ENCODE measurements around the gene EPC1. TPM values are rescaled to one million over a fixed set of nuclear protein-coding genes. Genes with fewer than 3 reads are reported as not detected.
A peak's percentile ranks its signal among the peaks of the same experiment; 100 is the strongest.

Gene EPC1
- total and polyA plus RNA-seq, 10 of the 15 experiments (the other 5 are each of a cell fraction or from before 2014, with no cell fraction given), result 6.8 to 59.2 (median 19.4) TPM

GRCh38 chr10:32367793-32368453 is 21.0 kb upstream of the EPC1 start (continued):
- no peak for TF ChIP-seq EP300 (IDR thresholded peaks at IDR 0.05; ENCODE audit: borderline replicate concordance in 1 of 2, control insufficient read depth in 1 of 2, low read depth in 2 of 2, low read length in 2 of 2)
- TF ChIP-seq JUND (IDR thresholded peaks at IDR 0.05; ENCODE audit: low read depth, low read length), result no peak
- no peak for TF ChIP-seq MLLT1 (IDR thresholded peaks at IDR 0.05)
- TF ChIP-seq ESRRA (IDR thresholded peaks at IDR 0.05; ENCODE audit: low read length), result no peak
- no peak for TF ChIP-seq CHD4 (IDR thresholded peaks at IDR 0.05)
- peak; percentile 75 for TF ChIP-seq RAD21 (IDR thresholded peaks at IDR 0.05; ENCODE audit: insufficient read depth, low read depth, low read length)
- no peak for TF ChIP-seq RBBP5 (conservative IDR thresholded peaks at IDR 0.05)
- 0 out of 4 replicates have a peak, but pooled peaks have one; percentile 11 to 15 for TF ChIP-seq IKZF2 (IDR thresholded peaks at IDR 0.05)
- no peak for TF ChIP-seq PML (IDR thresholded peaks at IDR 0.05; ENCODE audit: low read length)
- no peak for TF ChIP-seq RFX5 (IDR thresholded peaks at IDR 0.05; ENCODE audit: low read depth, low read length)
- TF ChIP-seq HCFC1 (IDR thresholded peaks at IDR 0.05; ENCODE audit: low read length), result no peak
- no peak for TF ChIP-seq HDAC6 (IDR thresholded peaks at IDR 0.05; ENCODE audit: unreplicated experiment)
- TF ChIP-seq SMC3 (IDR thresholded peaks at IDR 0.05; ENCODE audit: borderline replicate concordance, low read length), result peak; percentile 65
- TF ChIP-seq SREBF2 (IDR thresholded peaks at IDR 0.05; ENCODE audit: low read length), result 0 out of 2 replicates have a peak, but pooled peaks have one; percentile 19
- no peak for TF ChIP-seq IRF4 (IDR thresholded peaks at IDR 0.05; ENCODE audit: low read depth, low read length)
- TF ChIP-seq NFIC (IDR thresholded peaks at IDR 0.05; ENCODE audit: low read depth, low read length), result no peak
- no peak for TF ChIP-seq PRDM15 (CRISPR knock-in tag; IDR thresholded peaks at IDR 0.05)
- TF ChIP-seq MTA3 (IDR thresholded peaks at IDR 0.05; ENCODE audit: borderline replicate concordance, low read length), result no peak
- no peak for TF ChIP-seq ELK1 (IDR thresholded peaks at IDR 0.05; ENCODE audit: low read depth, low read length)
- TF ChIP-seq ZZZ3 (IDR thresholded peaks at IDR 0.05; ENCODE audit: control insufficient read depth, insufficient read length, low read depth), result no peak
- TF ChIP-seq SP1 (IDR thresholded peaks at IDR 0.05; ENCODE audit: low read depth, low read length), result no peak
- no peak for TF ChIP-seq ZNF384 (IDR thresholded peaks at IDR 0.05; ENCODE audit: borderline replicate concordance, low read depth, low read length)
- TF ChIP-seq USF1 (IDR thresholded peaks at IDR 0.05; ENCODE audit: borderline replicate concordance, extremely low read length, insufficient read depth, low read depth, low read length), result no peak
- TF ChIP-seq CREB1 (IDR thresholded peaks at IDR 0.05; ENCODE audit: low read depth), result no peak

Data from GM12878 (cell line).